Mesendoderm (in vitro differentiated cells): ENCODE measurements around the gene AQP1.

ENCODE experiments used
- DNase-seq: peaks from one replicate; pipeline ENCODE4 v3.0.0; 2013
- H2AK5ac ChIP-seq: 2 replicates; pipeline ENCODE4 v1.6.1; 2013; ENCODE audit warnings: low read length, inconsistent platforms
- H2BK120ac ChIP-seq: 2 replicates; pipeline ENCODE4 v1.6.1; 2013; ENCODE audit warnings: low read depth, mild to moderate bottlenecking, low read length, moderate library complexity, mixed read lengths
- H2BK15ac ChIP-seq: replicated peaks from 2 replicates; pipeline ENCODE4 v1.6.1; 2013; ENCODE audit warnings: low read depth, mild to moderate bottlenecking, moderate library complexity
- H2BK5ac ChIP-seq: 2 replicates; pipeline ENCODE4 v1.6.1; 2013; ENCODE audit warnings: low read length, inconsistent platforms
- H3K18ac ChIP-seq: 2 replicates; pipeline ENCODE4 v1.6.1; 2013; ENCODE audit warnings: mild to moderate bottlenecking, low read length, mixed read lengths
- H3K23ac ChIP-seq: one replicate; pipeline ENCODE4 v1.6.1; 2013; ENCODE audit warnings: low read length
- H3K27ac ChIP-seq: 2 replicates; pipeline ENCODE4 v1.5.1; 2013; ENCODE audit warnings: low read depth, mild to moderate bottlenecking, inconsistent platforms, low read length, moderate library complexity
- H3K27me3 ChIP-seq: 2 replicates; pipeline ENCODE4 v1.6.1; 2013; ENCODE audit warnings: low read length, control low read depth, mild to moderate bottlenecking, inconsistent platforms; ENCODE audit not compliant: insufficient read depth, poor library complexity
- H3K36me3 ChIP-seq: 2 replicates; pipeline ENCODE4 v1.6.1; 2013; ENCODE audit warnings: low read length, inconsistent platforms; ENCODE audit not compliant: control insufficient read depth, insufficient read depth
- H3K4ac ChIP-seq: one replicate; pipeline ENCODE4 v1.6.1; 2013; ENCODE audit warnings: low read depth, mild to moderate bottlenecking, low read length, moderate library complexity
- H3K4me1 ChIP-seq: 2 replicates; pipeline ENCODE4 v1.6.1; 2013; ENCODE audit warnings: low read depth, low read length, inconsistent platforms; ENCODE audit not compliant: control insufficient read depth
- H3K4me2 ChIP-seq: 2 replicates; pipeline ENCODE4 v1.6.1; 2013; ENCODE audit warnings: low read length
- H3K4me3 ChIP-seq: 2 replicates; pipeline ENCODE4 v1.5.1; 2013; ENCODE audit warnings: mild to moderate bottlenecking, low read length
- H3K56ac ChIP-seq: one replicate; pipeline ENCODE4 v1.6.1; 2013; ENCODE audit warnings: low read length
- H3K79me1 ChIP-seq: 2 replicates; pipeline ENCODE4 v1.6.1; 2013; ENCODE audit warnings: low read length, inconsistent platforms
- H3K79me2 ChIP-seq: 2 replicates; pipeline ENCODE4 v1.6.1; 2013; ENCODE audit warnings: mild to moderate bottlenecking, low read length; ENCODE audit not compliant: control insufficient read depth, insufficient read depth
- H3K9ac ChIP-seq: 2 replicates; pipeline ENCODE4 v1.6.1; 2013; ENCODE audit warnings: low read length, inconsistent platforms
- H4K5ac ChIP-seq: one replicate; pipeline ENCODE4 v1.6.1; 2013; ENCODE audit warnings: low read length
- H4K8ac ChIP-seq: one replicate; pipeline ENCODE4 v1.6.1; 2013; ENCODE audit warnings: low read depth, mild to moderate bottlenecking, control low read depth, low read length, moderate library complexity
- WGBS: extraction: QIAGEN DNeasy Blood & Tissue Kit; methylation state at CpG from one replicate; pipeline ENCODE4 v1.1.7; 2013; ENCODE audit warnings: low lambda C conversion rate, missing lambda C conversion rate; ENCODE audit not compliant: insufficient coverage; ENCODE audit errors: extremely low coverage; 5-methylcytosine and 5-hydroxymethylcytosine counted together

Gene AQP1

DNA sequence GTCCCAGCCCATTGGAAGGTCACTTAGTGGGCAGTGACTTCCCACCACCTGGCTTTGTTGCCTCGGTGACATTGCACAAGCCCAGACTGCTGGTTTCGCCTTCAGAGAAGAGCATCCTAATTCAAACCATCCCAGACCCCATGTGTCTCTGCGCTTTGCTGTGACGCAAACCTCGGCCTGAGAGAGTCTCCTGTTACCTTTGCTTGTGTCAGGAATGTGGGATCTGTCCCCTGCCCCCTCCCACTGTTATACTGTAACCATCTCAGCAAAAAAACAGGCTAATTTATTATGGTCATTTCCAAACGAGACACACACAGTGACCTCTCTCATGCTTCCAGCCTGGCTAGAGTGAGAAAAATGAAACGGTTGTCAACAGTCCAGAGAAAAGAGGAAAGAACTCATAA is 25.0 kb upstream of the AQP1 start:
- no peak overlapping the region for H4K8ac ChIP-seq
- no peaks in the 10 kb centered on the region for H3K4me1 ChIP-seq
- H3K4me2 ChIP-seq, result no peak overlapping the region
- no peak overlapping the region for H3K4me3 ChIP-seq
- no peak overlapping the region for H4K5ac ChIP-seq
- H2BK15ac ChIP-seq, result no peak overlapping the region
- no peak overlapping the region for H3K56ac ChIP-seq
- no peak overlapping the region for H3K27ac ChIP-seq
- H2BK120ac ChIP-seq, result no peak overlapping the region
- no peak overlapping the region for H3K23ac ChIP-seq
- H2AK5ac ChIP-seq, result no peak overlapping the region
- no CpG with 5 or more reads among the region's 7 CpGs for WGBS
- no peak overlapping the region for H3K4ac ChIP-seq
- H3K9ac ChIP-seq, result no peak overlapping the region
- H3K36me3 ChIP-seq, result no peaks in the 10 kb centered on the region
- H2BK5ac ChIP-seq, result no peak overlapping the region
- DNase-seq, result no peak
- H3K79me2 ChIP-seq, result no peaks in the 10 kb centered on the region
- no peaks in the 10 kb centered on the region for H3K79me1 ChIP-seq
- H3K18ac ChIP-seq, result no peak overlapping the region
- no peaks in the 10 kb centered on the region for H3K27me3 ChIP-seq

DNA sequence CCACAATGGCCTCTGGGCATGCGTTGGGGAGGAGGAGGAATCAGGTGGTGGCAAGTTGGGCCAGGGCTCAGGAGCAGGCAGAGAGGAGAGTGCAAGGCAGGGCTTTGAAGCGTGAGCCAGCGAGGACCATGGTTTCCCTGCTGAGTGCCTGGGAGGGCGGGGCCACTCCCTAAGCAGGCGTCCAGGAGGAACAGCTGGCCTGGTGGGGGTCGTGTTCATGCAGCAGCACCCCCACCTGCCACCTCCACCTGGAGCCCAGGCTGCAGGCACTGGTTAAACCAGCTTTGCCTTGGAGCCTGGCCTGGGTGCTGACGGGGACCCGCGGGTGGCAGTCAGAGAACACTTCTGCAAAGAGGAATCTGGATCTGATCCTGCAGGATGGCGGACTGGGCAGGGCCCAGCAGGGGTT is 24.2 kb upstream of the AQP1 start:
- no peak overlapping the region for H3K18ac ChIP-seq
- peak; percentile 57 for DNase-seq
- no peak overlapping the region for H3K4ac ChIP-seq
- no peak overlapping the region for H2AK5ac ChIP-seq
- H3K79me1 ChIP-seq, result no peaks in the 10 kb centered on the region
- no peaks in the 10 kb centered on the region for H3K4me1 ChIP-seq
- no peak overlapping the region for H2BK120ac ChIP-seq
- WGBS, result no CpG with 5 or more reads among the region's 10 CpGs
- H4K5ac ChIP-seq, result no peak overlapping the region
- no peak overlapping the region for H3K56ac ChIP-seq
- H3K36me3 ChIP-seq, result no peaks in the 10 kb centered on the region
- H3K27ac ChIP-seq, result no peak overlapping the region
- no peaks in the 10 kb centered on the region for H3K79me2 ChIP-seq
- no peak overlapping the region for H3K9ac ChIP-seq
- H2BK15ac ChIP-seq, result no peak overlapping the region
- H3K27me3 ChIP-seq, result no peaks in the 10 kb centered on the region
- H3K4me2 ChIP-seq, result no peak overlapping the region
- no peak overlapping the region for H4K8ac ChIP-seq
- H2BK5ac ChIP-seq, result no peak overlapping the region
- H3K4me3 ChIP-seq, result no peak overlapping the region
- H3K23ac ChIP-seq, result no peak overlapping the region

DNA sequence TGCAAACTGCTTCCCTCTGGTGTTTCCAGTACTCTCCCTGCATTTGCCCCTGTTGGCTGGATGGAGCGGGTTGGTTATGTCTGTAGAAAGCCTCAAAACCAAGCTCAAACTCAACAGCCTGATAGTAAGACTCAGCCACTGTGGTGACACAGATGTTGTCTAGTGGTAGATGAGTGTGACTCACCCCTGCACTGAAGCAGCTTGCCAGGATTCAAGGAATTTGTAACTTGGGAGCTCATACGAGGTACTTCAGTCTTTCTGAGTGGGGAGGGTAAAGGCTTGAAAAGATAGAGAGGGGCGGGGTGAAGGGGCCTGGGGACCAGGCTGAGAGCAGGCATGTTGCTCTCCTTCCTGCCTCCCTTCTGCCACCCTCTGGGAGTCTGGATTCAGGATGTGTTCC is 22.9 kb upstream of the AQP1 start:
- Histone ChIP-seq H3K79me2 (no peaks in the 10 kb centered on the region), H2BK120ac (no peak overlapping the region), H3K4me1 (no peaks in the 10 kb centered on the region), H2BK5ac (no peak overlapping the region), H2AK5ac (no peak overlapping the region), H3K4me2 (no peak overlapping the region), H3K4ac (no peak overlapping the region), H3K23ac (no peak overlapping the region), H3K18ac (no peak overlapping the region), H4K8ac (no peak overlapping the region), H3K4me3 (no peak overlapping the region), H3K27ac (no peak overlapping the region), H4K5ac (no peak overlapping the region), H2BK15ac (no peak overlapping the region), H3K9ac (no peak overlapping the region), H3K79me1 (no peaks in the 10 kb centered on the region), H3K27me3 (no peaks in the 10 kb centered on the region), H3K36me3 (no peaks in the 10 kb centered on the region), H3K56ac (no peak overlapping the region)
- peak; percentile 65 for DNase-seq
- no CpG with 5 or more reads among the region's 3 CpGs for WGBS

- no CpG with 5 or more reads among the region's 7 CpGs for WGBS
- Histone ChIP-seq H4K5ac (no peak overlapping the region), H3K18ac (no peak overlapping the region), H3K36me3 (no peaks in the 10 kb centered on the region), H3K56ac (no peak overlapping the region), H3K9ac (no peak overlapping the region), H2BK15ac (no peak overlapping the region), H3K79me1 (no peaks in the 10 kb centered on the region), H2AK5ac (no peak overlapping the region), H3K79me2 (no peaks in the 10 kb centered on the region), H3K4ac (no peak overlapping the region), H3K4me1 (no peaks in the 10 kb centered on the region), H2BK120ac (no peak overlapping the region), H3K4me3 (no peak overlapping the region), H3K27me3 (no peaks in the 10 kb centered on the region), H2BK5ac (no peak overlapping the region), H3K27ac (no peak overlapping the region), H3K23ac (no peak overlapping the region), H3K4me2 (no peak overlapping the region), H4K8ac (no peak overlapping the region)
- DNase-seq, result no peak
Measured at GRCh38 chr7:30890226-30890625, 21.4 kb upstream of the AQP1 start.

GRCh38 chr7:30893357-30893756 is 18.3 kb upstream of the AQP1 start:
- no peak overlapping the region for H3K56ac ChIP-seq
- H3K4ac ChIP-seq, result no peak overlapping the region
- H3K4me2 ChIP-seq, result no peak overlapping the region
- no CpG with 5 or more reads among the region's 6 CpGs for WGBS
- no peak for DNase-seq
- H3K27ac ChIP-seq, result no peak overlapping the region
- H3K36me3 ChIP-seq, result no peaks in the 10 kb centered on the region
- H3K9ac ChIP-seq, result no peak overlapping the region
- H3K79me1 ChIP-seq, result no peaks in the 10 kb centered on the region
- H2AK5ac ChIP-seq, result no peak overlapping the region
- H2BK120ac ChIP-seq, result no peak overlapping the region
- H2BK15ac ChIP-seq, result no peak overlapping the region
- no peak overlapping the region for H4K5ac ChIP-seq
- H3K23ac ChIP-seq, result no peak overlapping the region
- no peak overlapping the region for H4K8ac ChIP-seq
- H2BK5ac ChIP-seq, result no peak overlapping the region
- H3K27me3 ChIP-seq, result no peaks in the 10 kb centered on the region
- H3K18ac ChIP-seq, result no peak overlapping the region
- no peak overlapping the region for H3K4me3 ChIP-seq
- peaks cover 12% of the 10 kb centered on the region for H3K4me1 ChIP-seq
- H3K79me2 ChIP-seq, result no peaks in the 10 kb centered on the region

GRCh38 chr7:30894009-30894408 is 17.6 kb upstream of the AQP1 start:
- no peaks in the 10 kb centered on the region for H3K36me3 ChIP-seq
- H2BK5ac ChIP-seq, result no peak overlapping the region
- no peak overlapping the region for H3K4ac ChIP-seq
- H3K4me2 ChIP-seq, result no peak overlapping the region
- H3K27me3 ChIP-seq, result no peaks in the 10 kb centered on the region
- H3K56ac ChIP-seq, result no peak overlapping the region
- no peak overlapping the region for H3K9ac ChIP-seq
- H3K18ac ChIP-seq, result no peak overlapping the region
- WGBS, result no CpG with 5 or more reads among the region's 1 CpG
- no peak overlapping the region for H4K5ac ChIP-seq
- H3K4me1 ChIP-seq, result peaks cover 12% of the 10 kb centered on the region
- no peak overlapping the region for H3K27ac ChIP-seq
- no peak overlapping the region for H2BK15ac ChIP-seq
- H2BK120ac ChIP-seq, result no peak overlapping the region
- H3K79me1 ChIP-seq, result no peaks in the 10 kb centered on the region
- DNase-seq, result no peak
- no peak overlapping the region for H3K23ac ChIP-seq
- H3K4me3 ChIP-seq, result no peak overlapping the region
- H4K8ac ChIP-seq, result no peak overlapping the region
- no peak overlapping the region for H2AK5ac ChIP-seq
- no peaks in the 10 kb centered on the region for H3K79me2 ChIP-seq
